ENCODE measurements around the gene RBFOX1. TPM values are rescaled to one million over a fixed set of nuclear protein-coding genes. Genes with fewer than 3 reads are reported as not detected.

Gene RBFOX1
- total RNA-seq, 1 donor from 2014 or later, result not detected

DNA sequence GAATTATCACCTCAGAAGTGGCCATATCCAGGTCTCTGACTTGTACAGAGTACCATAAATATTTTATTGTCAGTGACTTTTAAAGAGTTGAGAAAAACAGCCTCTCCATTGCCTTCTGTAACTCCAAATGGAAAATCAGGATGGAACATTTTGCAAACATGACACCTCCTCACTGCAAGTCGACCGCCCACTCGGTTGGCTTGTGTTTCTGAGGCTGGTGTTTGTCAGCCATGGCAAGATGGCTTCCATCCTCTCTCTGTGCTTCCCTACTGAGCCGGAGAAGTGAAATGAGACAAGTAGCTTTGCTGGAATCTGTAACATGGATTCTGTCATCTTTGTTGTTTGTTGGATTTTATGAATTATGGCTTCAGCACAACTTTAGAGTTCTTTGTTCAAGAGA lies 172.8 kb downstream of the RBFOX1 start:
- Mint-ChIP-seq H3K9me3 (peaks cover 14% of the 10 kb centered on the region), H3K27me3 (no peaks in the 10 kb centered on the region), H3K27ac (no peak overlapping the region), H3K4me1 (no peaks in the 10 kb centered on the region), H3K4me3 (no peak overlapping the region), H3K36me3 (ENCODE audit: low read depth) (no peaks in the 10 kb centered on the region)
- no peak for DNase-seq
- intact Hi-C loops (cut with micrococcal nuclease), result no loop called here

DNA sequence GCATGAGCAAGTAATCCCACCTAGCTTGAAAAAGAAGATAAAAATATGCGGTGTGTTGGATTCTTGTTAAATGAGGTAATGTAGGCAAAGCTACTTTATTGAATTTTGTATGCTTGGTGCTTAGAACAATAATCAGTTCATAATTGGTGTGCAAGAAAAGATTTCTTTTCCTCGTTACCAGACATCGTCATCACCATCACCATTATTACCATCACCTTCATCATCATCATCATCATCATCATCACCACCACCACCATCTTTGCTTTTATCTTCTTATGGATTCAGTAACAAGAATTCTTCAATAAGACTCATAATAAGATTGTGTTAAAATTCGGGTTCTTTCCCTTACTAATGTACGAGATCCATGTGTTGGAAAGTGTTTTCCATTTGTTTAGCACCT lies 173.7 kb downstream of the RBFOX1 start:
- Mint-ChIP-seq H3K36me3 (ENCODE audit: low read depth) (no peaks in the 10 kb centered on the region), H3K4me1 (no peaks in the 10 kb centered on the region), H3K4me3 (no peak overlapping the region), H3K27ac (no peak overlapping the region), H3K9me3 (peaks cover 14% of the 10 kb centered on the region), H3K27me3 (no peaks in the 10 kb centered on the region)
- no peak for DNase-seq
- intact Hi-C loops (cut with micrococcal nuclease), result no loop called here

DNA sequence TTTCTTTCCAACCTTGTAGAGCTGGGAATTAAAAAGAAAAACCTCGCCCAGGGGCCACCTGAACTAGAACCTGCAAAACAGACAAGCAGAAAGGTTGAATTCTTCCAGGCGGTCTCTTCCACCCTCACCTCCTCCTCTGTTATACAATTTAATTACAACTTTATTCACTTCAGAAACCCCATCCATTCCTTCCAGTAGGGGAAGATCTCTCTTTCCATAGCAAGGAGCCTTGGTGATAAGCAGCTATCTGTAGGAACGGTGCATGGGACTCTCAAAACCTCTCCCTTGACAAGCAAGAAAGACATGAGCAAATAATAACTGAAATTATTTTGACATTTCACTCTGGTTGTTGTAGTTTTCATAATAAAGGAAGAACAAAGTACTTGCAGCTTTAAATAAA lies 176.0 kb downstream of the RBFOX1 start:
- no peak overlapping the region for H3K27ac Mint-ChIP-seq
- no peaks in the 10 kb centered on the region for H3K36me3 Mint-ChIP-seq (ENCODE audit: low read depth)

DNA sequence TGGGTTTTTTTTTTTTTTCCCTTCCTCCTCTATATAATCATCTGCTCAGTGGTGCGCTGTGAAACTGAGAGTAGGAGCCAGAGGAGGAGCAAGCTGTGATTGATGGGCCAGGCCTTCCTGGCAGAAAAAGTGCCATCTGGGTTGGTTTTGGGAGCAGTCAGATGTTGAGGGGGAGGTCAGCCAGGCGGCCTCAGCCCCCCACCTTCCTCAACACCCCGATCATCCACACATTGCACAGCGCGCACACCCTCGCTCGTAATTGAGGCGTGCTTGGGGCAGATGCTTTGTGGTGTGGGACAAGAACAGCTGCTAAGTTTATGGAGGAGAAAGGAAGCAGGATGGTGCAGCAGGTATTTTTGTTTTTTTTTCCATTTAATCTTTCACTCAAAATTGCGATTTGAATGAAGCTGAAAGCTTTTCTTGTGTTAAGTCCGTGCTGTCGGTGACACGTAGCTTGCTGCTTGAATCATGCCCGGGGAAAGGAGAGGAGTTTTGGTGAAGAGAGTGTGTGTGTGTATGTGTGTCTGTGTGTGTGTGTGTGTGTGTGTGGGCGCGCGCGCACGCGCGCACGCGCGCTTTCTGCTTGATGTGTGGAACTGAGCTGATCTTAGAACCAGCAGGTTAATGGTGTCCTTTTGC lies 177.4 kb downstream of the RBFOX1 start:
- intact Hi-C loops (cut with micrococcal nuclease), result no loop called here
- no peak for DNase-seq
- Mint-ChIP-seq H3K27me3 (no peaks in the 10 kb centered on the region), H3K36me3 (ENCODE audit: low read depth) (no peaks in the 10 kb centered on the region), H3K4me1 (no peaks in the 10 kb centered on the region), H3K4me3 (no peak overlapping the region), H3K27ac (no peak overlapping the region), H3K9me3 (peaks cover 11% of the 10 kb centered on the region)

More for the DNA sequence above, 176.0 kb downstream of the RBFOX1 start:
- Mint-ChIP-seq H3K4me3 (no peak overlapping the region), H3K9me3 (peaks cover 11% of the 10 kb centered on the region), H3K4me1 (no peaks in the 10 kb centered on the region), H3K27me3 (no peaks in the 10 kb centered on the region)
- no peak for DNase-seq
- intact Hi-C loops (cut with micrococcal nuclease), result no loop called here

DNA sequence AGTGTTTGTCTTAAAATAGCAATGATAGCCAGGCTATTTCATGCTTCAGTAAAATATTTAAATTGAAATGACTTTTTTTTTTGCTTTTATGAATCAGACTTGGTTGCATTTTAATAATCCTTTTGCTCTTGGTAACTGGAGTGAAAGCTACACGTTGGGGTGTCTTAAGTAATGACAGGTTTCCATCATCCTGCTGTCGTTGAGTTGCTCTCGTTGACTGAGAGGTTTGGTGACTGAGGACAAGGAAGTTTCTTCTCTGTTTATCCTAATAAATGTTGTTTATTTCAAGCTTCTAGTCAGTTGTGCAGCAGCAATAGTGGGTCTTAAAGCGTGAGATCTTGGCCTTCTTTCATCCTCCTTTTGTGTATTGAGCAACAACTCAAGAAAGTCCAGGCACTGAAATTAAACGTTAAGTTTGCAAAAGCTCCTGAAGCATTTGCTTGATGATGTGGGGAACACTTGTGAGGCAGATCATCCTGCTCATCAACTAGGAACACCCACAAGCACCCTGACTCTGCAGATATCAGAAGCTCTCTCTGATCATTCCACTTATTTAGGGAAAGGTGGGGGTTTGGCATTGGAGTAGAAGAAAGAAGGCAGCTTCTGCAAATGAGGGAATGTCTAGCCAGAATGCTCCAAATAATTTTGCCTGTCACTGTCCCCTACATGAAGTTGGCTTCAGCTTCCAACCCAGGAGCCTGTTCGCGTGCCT lies 179.1 kb downstream of the RBFOX1 start:
- H3K4me3 Mint-ChIP-seq, result no peak overlapping the region

DNA sequence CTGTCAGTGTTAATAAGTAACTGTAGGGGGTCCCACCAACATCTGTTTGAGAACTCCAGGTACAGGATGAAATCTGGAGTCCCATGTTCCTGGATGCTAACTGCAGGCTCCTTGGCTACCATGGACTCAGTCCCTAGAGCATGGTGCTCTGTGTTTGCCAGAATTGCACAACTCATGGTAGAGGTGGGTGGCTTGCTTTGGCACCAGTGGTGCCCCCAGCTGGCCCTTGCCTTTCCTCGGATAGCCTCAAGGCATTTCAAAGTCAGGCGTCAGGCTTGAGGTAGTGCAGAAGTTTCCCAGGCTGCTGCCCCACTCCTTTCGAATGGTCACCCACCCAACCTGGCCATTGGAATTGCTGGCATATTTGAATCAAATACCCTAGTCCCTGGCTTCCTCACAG lies 179.9 kb downstream of the RBFOX1 start:
- Mint-ChIP-seq H3K27ac (no peak overlapping the region), H3K9me3 (peaks cover 15% of the 10 kb centered on the region), H3K4me1 (no peaks in the 10 kb centered on the region), H3K36me3 (ENCODE audit: low read depth) (no peaks in the 10 kb centered on the region), H3K4me3 (no peak overlapping the region), H3K27me3 (no peaks in the 10 kb centered on the region)
- intact Hi-C loops (cut with micrococcal nuclease), result no loop called here
- no peak for DNase-seq

More for the DNA sequence above, 179.1 kb downstream of the RBFOX1 start:
- intact Hi-C loops (cut with micrococcal nuclease), result no loop called here
- Mint-ChIP-seq H3K27ac (no peak overlapping the region), H3K9me3 (peaks cover 15% of the 10 kb centered on the region), H3K36me3 (ENCODE audit: low read depth) (no peaks in the 10 kb centered on the region), H3K27me3 (no peaks in the 10 kb centered on the region), H3K4me1 (no peaks in the 10 kb centered on the region)
- no peak for DNase-seq

DNA sequence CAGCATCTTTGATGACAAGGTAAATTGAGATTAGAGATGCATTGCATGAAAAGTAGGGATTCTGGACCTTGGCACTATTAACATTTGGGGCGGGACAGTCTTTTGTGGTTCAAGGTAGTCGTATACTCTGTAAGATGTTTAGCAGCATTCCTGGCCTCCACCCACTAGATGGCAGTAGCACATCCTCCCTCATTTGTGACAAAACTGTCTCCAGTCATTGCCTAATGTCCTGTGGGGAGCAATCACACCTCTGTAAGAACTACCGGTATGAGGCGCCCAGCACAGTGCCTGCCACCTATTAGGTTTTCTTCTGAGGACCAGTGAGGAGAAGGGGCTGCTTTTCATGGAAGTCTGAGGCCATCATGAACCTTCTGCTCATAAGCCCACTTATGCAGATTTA lies 180.8 kb downstream of the RBFOX1 start:
- H3K4me3 Mint-ChIP-seq, result no peak overlapping the region
- no peaks in the 10 kb centered on the region for H3K4me1 Mint-ChIP-seq
- no peaks in the 10 kb centered on the region for H3K27me3 Mint-ChIP-seq
- no peak for DNase-seq
- H3K27ac Mint-ChIP-seq, result no peak overlapping the region
- H3K9me3 Mint-ChIP-seq, result peaks cover 15% of the 10 kb centered on the region
- intact Hi-C loops (cut with micrococcal nuclease), result no loop called here
- no peaks in the 10 kb centered on the region for H3K36me3 Mint-ChIP-seq (ENCODE audit: low read depth)

DNA sequence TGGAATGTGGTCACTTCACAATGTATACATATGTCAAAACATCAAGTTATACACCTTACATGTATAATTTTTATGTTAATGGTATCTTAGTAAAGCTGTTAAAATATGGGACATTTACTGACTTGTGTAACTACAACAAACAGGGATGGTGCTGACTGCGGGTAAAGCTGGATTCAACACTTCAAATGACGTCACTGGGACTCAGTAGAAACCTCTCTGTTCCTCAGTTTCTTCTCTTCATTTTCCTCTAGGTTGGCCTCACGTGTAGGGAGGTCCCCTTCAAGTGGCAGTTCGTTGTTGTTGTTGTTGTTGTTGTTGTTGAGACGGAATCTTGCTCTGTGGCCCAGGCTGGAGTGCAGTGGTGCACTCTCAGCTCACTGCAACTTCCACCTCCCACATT lies 182.9 kb downstream of the RBFOX1 start:
- Mint-ChIP-seq H3K4me3 (no peak overlapping the region), H3K9me3 (peaks cover 4% of the 10 kb centered on the region), H3K27ac (no peak overlapping the region), H3K36me3 (ENCODE audit: low read depth) (no peaks in the 10 kb centered on the region), H3K4me1 (no peaks in the 10 kb centered on the region), H3K27me3 (no peaks in the 10 kb centered on the region)
- intact Hi-C loops (cut with micrococcal nuclease), result no loop called here
- no peak for DNase-seq

DNA sequence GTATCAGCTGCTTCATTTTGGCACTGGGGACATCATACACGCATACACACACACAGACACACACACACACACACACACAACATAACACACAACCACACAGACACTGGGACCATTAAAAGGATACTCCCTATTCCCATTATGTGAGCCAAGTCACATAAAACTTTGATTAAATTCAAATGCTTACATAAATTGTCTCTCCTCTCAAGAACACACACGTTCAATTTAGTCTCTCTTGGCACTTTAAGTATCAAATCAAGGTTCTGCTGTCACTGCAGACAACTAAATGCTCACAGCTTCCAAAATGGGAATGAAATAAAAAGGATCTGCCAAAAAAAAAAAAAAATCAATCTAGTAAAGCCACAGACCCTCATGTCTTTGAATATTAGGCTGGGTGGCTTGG lies 184.9 kb downstream of the RBFOX1 start:
- H3K27me3 Mint-ChIP-seq, result no peaks in the 10 kb centered on the region
- no peak for DNase-seq
- H3K27ac Mint-ChIP-seq, result no peak overlapping the region
- H3K4me1 Mint-ChIP-seq, result no peaks in the 10 kb centered on the region
- H3K4me3 Mint-ChIP-seq, result no peak overlapping the region
- intact Hi-C loops (cut with micrococcal nuclease), result no loop called here
- H3K9me3 Mint-ChIP-seq, result peaks cover 8% of the 10 kb centered on the region
- no peaks in the 10 kb centered on the region for H3K36me3 Mint-ChIP-seq (ENCODE audit: low read depth)

DNA sequence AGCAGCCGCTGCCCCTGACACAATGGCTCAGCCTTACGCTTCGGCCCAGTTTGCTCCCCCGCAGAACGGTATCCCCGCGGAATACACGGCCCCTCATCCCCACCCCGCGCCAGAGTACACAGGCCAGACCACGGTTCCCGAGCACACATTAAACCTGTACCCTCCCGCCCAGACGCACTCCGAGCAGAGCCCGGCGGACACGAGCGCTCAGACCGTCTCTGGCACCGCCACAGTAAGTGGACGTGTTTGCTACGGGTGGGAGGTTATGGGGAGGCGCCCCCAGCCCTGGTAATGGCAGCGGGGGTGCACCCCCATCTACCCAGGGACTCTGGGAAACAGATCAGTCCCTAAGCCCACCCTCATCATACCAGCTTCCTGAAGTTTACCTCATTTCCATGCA lies 185.5 kb downstream of the RBFOX1 start:
- Mint-ChIP-seq H3K4me1 (no peaks in the 10 kb centered on the region), H3K4me3 (no peak overlapping the region), H3K9me3 (peaks cover 8% of the 10 kb centered on the region), H3K36me3 (ENCODE audit: low read depth) (no peaks in the 10 kb centered on the region), H3K27me3 (no peaks in the 10 kb centered on the region), H3K27ac (no peak overlapping the region)
- no peak for DNase-seq
- intact Hi-C loops (cut with micrococcal nuclease), result no loop called here

DNA sequence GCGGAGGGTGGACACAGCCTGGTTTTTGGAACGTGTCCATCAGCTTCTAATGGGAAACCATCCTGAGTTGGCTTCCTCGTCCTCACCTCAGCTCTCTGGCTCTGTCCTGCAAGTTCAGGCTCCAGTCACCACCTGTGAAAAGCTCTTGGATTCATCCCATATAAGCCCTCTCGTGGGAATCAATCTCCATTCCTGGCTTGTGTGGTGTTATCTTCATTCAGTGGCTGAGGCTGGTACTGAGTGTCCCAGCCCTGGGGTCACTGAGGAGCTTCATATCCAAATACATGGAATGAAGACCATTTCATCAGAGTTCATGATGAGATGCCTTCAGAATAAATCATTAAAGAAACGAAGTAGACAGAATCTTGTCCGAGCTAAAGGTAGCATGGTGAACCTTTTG lies 189.2 kb downstream of the RBFOX1 start:
- no peak overlapping the region for H3K27ac Mint-ChIP-seq
- H3K4me1 Mint-ChIP-seq, result no peaks in the 10 kb centered on the region
- no peaks in the 10 kb centered on the region for H3K36me3 Mint-ChIP-seq (ENCODE audit: low read depth)
- no peak for DNase-seq
- intact Hi-C loops (cut with micrococcal nuclease), result no loop called here
- no peaks in the 10 kb centered on the region for H3K27me3 Mint-ChIP-seq
- H3K4me3 Mint-ChIP-seq, result no peak overlapping the region
- H3K9me3 Mint-ChIP-seq, result peaks cover 4% of the 10 kb centered on the region

DNA sequence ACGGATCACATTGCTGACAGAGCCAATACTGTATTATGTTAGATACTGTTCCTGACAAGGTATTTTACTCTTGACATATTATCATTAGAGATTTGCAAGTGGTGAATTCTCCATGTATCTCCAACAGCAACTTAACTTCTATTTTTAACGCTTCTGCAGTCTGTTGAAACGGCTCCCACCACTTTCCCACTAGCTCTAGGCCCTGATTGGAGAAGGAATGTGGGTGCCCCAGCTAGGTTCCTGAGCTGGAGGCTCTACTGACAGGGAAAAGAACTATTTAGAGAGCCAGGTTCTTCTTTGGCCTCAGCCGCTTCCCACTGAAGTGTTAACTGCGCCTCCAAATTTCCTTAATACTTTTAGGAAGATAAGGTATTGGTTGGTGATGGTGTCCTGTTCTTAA lies 191.8 kb downstream of the RBFOX1 start:
- Mint-ChIP-seq H3K27me3 (no peaks in the 10 kb centered on the region), H3K9me3 (peaks cover 4% of the 10 kb centered on the region), H3K4me3 (no peak overlapping the region), H3K27ac (no peak overlapping the region), H3K36me3 (ENCODE audit: low read depth) (no peaks in the 10 kb centered on the region), H3K4me1 (no peaks in the 10 kb centered on the region)
- no peak for DNase-seq
- intact Hi-C loops (cut with micrococcal nuclease), result no loop called here

DNA sequence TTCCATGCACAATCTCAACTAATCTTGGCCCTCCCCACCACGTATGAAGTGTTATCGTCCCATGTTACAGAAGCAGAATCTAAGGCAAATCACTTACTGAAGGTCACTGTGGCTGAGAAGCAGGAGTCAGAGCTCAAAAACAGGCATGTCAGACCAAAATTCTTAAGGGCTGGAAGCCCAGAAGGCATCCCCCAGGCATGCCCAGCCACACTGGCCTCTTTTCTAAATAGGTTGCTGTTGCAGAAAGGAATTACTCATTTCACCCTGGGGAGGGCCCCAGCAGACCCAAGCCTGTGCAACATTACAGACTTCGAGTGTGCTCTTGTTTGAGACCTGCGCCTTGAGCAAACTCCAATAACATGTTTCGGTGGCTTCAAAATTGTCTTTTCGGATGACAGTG lies 194.1 kb downstream of the RBFOX1 start:
- Mint-ChIP-seq H3K27me3 (no peaks in the 10 kb centered on the region), H3K4me1 (no peaks in the 10 kb centered on the region), H3K36me3 (ENCODE audit: low read depth) (no peaks in the 10 kb centered on the region), H3K27ac (no peak overlapping the region), H3K4me3 (no peak overlapping the region), H3K9me3 (peaks cover 7% of the 10 kb centered on the region)
- intact Hi-C loops (cut with micrococcal nuclease), result no loop called here
- no peak for DNase-seq

DNA sequence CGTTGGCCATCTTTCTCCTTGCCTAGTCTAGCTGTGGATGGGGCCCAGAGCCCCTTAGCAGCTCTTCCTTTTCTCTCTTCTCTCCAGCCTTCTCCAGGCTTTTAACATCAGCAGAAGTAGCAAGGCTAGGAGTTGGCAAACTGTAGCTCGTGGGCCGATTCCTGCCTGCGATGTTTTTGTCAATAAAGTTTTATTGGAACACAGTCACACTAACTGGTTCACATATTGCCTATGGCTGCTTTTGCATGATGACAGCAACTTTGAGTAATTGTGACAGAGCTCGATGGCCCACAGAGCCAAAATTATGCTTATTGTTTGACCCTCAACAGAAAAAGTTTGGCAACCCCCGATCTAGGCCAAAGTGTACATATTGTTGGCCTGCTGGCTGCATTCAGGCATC lies 199.9 kb downstream of the RBFOX1 start:
- H3K4me3 Mint-ChIP-seq, result no peak overlapping the region
- no peak overlapping the region for H3K27ac Mint-ChIP-seq
- DNase-seq, result no peak
- H3K9me3 Mint-ChIP-seq, result peaks cover 12% of the 10 kb centered on the region
- H3K36me3 Mint-ChIP-seq (ENCODE audit: low read depth), result no peaks in the 10 kb centered on the region
- H3K27me3 Mint-ChIP-seq, result no peaks in the 10 kb centered on the region
- no peaks in the 10 kb centered on the region for H3K4me1 Mint-ChIP-seq
- intact Hi-C loops (cut with micrococcal nuclease), result no loop called here

DNA sequence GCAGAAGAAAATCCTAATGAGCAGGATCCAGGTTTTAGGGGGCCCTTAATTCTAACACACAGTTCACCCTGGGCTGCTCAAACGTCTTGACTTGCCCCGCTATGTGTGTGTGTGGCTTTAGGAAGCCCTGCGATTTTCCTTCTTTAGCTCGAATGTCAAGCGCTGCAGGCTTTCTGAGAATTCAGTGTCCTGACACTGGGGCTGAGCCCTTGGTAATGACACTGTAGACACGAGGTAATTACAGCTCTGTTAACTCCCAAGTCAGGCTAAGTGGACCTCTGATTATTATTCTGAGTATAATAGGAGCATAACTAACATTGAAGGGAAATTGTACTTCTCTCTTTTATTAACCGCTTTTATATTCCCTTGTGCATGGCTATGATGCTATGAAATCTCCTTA lies 202.1 kb downstream of the RBFOX1 start:
- Mint-ChIP-seq H3K27me3 (no peaks in the 10 kb centered on the region), H3K4me1 (no peaks in the 10 kb centered on the region), H3K27ac (no peak overlapping the region), H3K4me3 (no peak overlapping the region), H3K9me3 (peaks cover 25% of the 10 kb centered on the region), H3K36me3 (ENCODE audit: low read depth) (no peaks in the 10 kb centered on the region)
- intact Hi-C loops (cut with micrococcal nuclease), result no loop called here
- DNase-seq, result no peak
